Stimulated activated CD4-positive, alpha-beta T cell treated with anti-CD3 and anti-CD28 coated beads, Interleukin-4, amount 100 ng/mL, for 1 hour (primary cell): ENCODE results near the gene ROR1.

Source experiments
- DNase-seq: peaks from one replicate; pipeline ENCODE4 v3.0.0-alpha.2; 2020

Gene ROR1

GRCh38 chr1:63943393-63943792, 169.6 kb downstream of the ROR1 start:
- no peak for DNase-seq

GRCh38 chr1:63945943-63946342, 172.1 kb downstream of the ROR1 start:
- DNase-seq, result no peak

DNA sequence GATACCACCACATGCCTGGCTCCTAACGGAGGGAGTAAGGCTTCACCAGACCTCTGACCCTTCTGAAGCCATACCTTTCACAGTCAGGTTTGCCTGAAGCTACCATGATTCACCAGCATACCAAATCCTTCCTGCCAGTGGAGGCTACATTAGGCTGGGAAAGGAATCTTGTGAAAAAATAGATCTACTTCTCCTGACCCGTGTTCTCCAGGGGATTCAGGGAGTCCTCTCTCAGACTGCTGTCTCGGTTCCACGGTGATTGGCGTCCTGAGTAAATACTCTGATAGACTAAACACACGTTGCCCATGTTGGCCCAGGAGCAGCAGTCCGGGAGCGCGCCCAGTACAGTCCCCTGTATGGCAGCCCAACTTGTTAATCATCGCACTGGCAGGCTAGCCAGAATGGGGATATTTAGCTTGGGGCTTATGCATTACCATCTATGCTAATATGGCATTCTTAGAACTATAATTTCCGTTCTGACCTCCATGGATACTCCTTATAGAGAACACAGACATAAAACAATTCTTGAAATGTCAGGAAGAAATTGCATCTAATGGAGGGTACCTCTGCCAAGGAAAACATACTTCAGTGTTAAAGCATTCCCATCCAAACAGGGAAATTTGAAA, 173.2 kb downstream of the ROR1 start:
- DNase-seq, result no peak

DNA sequence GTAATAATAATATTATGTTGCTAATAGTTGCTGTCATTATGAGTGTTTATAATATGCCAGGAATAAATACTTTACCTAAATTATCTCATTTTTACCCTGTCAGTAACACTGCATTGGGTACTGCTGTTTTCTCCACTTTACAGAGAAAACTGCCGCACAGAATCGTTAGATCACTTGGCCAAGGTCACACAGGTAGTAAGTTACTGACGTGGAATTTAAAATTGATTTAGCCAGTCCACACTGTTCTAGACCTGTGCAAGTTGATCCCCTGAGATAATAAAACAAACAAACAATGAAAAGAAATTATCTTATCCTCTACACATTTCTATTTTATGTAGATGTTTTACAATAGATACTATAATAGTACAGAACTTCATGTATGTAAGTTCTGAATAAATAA, 174.1 kb downstream of the ROR1 start:
- no peak for DNase-seq

DNA sequence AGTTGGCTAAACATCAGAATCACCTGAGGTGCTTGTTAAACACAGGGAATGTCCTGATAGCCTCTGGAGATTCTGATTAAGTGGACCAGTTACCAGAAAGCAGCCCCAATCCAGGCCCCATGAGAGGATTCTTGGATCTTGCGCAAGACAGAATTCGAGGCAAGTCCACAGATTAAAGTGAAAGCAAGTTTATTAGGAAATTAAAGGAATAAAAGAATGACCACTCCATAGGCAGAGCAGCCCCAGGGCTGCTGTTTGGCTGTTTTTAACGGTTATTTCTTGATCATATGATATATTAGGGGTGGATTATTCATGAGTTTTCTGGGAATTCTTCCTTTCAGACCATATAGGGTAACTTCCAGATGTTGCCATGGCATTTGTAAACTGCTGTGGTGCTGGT, 176.2 kb downstream of the ROR1 start:
- no peak for DNase-seq

DNA sequence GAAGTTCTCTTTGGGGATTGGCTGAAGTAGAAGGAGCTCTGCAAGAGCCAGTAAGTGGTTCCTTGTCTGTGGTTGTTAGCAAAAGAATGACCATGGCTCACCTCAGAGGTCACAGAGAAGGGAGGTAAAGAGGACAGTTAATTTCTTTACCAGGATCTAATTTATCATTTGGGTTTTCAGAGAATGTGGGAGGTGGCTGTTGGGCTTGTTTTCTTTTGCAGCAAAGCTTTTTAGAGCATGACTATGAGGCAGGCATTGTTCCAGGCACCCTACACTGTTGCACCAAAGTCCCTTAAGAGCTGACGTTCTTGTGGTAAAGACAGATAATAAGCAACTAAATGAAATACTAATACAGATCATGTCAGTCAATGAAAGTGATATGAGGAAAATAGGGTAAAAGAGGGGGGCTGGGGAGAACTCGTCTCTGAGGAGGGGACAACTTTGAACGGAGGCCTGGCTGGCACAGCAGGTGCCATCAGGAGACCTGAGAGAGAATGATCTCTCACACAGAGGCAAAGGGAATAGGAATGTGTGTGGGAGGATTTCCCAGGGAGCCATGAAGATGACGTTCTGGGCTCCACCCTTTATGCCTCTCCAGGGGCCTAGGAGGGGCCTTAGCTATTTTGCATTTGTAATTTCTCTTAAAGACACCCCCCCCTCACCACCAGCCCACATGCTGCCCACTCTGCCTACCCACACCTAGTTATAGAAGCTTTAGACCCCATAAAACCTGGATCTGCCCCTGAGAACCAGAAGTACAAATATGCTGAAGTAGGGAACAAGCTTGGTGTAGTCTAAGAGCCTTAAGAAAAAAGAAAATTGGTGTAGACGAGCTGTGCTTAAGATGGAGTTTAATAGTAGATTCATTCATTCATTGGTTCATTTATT, 177.5 kb downstream of the ROR1 start:
- DNase-seq, result no peak

DNA sequence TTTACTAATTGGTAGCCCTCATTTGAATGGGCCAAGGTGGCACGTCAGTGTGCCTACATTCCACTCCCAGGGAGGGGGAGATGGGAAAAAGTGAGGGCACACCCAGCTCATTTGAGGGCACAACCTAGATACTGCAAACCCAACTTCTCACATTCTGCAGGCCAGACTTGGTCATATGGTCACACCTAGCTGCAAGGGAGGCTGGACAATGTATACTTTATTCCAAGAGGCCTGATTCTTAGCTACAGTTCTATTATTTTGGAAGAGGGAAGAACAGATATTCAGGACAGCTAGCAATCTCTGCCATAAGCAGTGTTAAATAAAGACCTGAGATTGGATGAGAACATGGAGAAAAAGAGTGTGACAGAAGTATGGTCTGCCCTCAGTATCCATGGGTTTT, 180.4 kb downstream of the ROR1 start:
- DNase-seq, result no peak

DNA sequence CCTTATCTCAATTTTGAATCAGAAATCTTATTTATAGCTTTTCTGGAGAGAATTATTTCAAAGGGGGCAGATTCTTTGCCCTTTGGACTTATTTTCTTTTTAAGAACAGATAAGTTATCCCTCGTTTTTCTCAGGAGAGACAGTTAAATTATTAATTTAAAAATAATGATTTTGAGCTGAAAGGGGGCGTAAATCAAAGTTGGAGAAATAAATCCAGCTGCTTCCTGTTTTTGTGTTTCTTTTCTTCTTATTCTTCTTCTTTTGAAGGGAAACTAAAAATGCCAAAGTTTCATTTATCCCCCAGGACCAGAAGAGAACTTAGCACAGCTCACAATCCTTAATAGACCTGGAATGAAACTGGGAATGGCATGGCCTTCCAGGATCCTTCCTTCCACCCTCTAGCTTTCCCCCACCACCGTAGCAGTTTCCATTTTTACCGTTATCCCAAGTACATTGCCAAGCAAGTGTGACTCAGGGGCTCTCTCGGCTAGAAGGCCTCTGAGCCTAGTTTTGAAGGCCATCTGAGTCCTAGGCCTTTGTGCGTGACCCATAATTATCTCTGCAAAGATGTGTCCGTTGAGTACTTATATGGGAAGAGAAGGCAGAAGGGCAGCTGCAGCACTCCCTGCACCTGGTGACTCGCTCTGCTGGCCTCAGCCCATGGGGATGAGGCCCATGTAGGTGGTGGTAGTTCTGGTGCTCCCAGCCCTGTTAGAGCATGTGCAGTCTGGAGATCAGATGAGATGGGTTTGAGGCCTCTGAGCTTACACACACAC, 181.7 kb downstream of the ROR1 start:
- DNase-seq, result no peak

- DNase-seq, result no peak
Measured at GRCh38 chr1:63958556-63958955, 184.7 kb downstream of the ROR1 start.

DNA sequence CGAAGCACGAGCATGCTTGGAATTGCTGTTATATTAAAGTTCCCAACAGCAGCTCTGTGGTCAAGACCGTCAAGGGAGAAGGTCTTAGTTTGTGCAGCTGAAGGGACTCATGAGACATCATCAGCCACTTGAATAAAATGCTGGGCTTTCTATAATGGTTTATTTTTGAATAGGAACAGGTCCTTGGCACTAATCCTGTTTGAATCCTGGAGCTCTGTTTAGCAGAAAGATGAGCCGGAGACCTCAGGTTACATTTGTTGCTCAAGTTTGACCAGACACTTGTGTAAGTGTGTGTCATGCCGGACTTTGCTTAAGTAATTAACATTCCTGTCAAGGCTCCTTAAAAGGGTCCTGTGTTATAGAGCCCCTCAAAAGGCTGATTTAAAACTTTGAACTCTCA, 186.5 kb downstream of the ROR1 start:
- no peak for DNase-seq

- DNase-seq, result no peak
Measured at GRCh38 chr1:63966016-63966415, 192.2 kb downstream of the ROR1 start.

DNA sequence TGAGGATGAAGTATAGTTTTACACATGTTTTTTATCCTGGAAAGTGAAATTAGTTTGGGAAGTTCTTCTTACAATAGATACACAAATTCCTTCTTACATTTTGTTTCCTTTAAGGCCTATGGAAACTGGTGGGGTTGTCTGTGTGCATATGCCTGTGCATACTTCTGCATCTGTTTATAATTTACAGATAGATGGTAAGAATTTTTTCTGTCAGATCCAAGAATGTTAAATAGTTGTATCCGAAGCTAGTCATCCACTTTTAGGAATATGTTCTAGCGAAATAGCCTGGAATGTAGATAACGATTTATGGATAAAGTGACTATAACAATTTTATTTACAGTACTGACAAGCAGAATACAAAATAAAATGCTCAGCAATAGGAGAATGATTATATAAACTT, 194.1 kb downstream of the ROR1 start:
- no peak for DNase-seq

GRCh38 chr1:63968663-63969440, 195.0 kb downstream of the ROR1 start:
- DNase-seq, result no peak

GRCh38 chr1:63969441-63969901, 195.7 kb downstream of the ROR1 start:
- DNase-seq, result no peak

DNA sequence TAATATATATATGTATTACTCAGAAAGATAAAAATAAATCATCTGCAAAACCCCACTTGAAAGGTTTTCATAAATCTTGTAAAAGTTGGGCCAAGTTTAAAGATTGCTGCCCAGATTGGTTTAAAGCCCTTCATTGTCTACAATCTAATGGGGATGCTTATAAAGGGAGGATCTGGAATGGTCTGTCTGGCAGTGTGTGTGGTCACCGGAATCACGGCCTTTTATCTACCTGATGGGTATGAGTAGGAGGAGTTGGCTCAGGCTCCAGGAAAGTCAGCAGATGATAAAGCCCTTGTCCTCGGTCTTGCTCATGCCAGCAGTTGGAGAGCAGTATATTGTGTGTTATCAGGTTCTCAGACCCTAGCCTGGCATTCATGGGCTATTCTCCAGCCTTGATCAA, 197.7 kb downstream of the ROR1 start:
- DNase-seq, result no peak

DNA sequence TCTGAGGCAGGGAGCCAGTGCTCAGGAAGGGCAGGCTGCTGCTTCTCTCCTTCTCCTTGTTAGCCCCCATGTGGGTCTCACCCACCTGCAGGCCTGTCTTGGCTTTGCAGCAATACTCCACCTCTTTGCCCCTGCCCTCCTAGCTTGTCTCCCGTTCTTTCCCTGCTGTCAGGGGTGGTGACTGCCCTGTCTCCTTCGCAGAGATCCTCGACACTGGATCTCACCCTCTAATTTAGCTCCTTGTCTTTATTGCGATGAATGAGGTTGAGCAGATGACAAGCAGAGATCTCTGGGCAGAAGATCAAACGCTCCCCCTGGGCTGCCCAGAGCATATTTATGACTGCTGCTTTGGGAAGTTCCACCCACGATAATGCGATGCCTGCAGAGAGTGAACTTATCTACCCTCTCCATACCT, 199.2 kb downstream of the ROR1 start:
- no peak for DNase-seq

- no peak for DNase-seq
Measured at GRCh38 chr1:63974966-63975365, 201.1 kb downstream of the ROR1 start.

DNA sequence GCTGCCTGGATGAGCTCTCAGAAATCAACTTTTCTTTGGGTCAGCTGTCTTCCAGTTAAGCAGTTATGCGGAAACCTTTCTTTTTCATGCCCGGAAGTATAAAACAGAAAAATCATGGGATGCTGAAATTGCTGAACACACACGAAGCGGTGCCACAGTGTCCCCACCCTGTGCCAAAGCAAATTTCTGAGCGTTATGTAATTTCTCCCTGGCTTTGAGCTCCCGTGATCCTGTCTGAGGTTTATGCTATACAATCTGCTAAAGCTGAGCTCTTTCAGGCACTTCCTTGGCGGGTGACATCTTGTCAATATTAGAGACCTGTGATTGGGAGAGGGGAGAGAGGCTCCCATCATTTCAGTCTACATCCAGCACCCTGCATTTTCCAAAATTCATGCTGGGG, 201.7 kb downstream of the ROR1 start:
- DNase-seq, result no peak

DNA sequence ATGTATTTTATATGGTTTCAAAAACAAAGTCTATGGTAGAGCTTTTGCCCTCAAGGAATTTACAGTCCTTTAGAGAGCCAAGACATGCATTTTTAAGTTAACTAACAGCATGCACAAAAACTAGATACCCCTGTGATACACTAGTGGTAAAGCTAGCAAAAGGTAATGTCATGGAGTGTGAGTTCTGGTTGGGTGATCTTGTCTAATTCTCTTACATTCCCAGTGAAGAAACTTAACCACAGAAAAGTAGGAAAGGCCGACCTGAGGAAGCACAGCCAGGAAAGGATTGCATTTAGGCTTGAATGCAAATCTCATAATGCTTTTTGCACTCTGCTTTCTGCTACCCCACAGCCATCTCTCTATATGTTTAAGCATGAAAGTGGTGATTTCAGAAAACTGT, 202.2 kb downstream of the ROR1 start:
- no peak for DNase-seq

- no peak for DNase-seq
Measured at GRCh38 chr1:63977466-63977865, 203.6 kb downstream of the ROR1 start.

DNA sequence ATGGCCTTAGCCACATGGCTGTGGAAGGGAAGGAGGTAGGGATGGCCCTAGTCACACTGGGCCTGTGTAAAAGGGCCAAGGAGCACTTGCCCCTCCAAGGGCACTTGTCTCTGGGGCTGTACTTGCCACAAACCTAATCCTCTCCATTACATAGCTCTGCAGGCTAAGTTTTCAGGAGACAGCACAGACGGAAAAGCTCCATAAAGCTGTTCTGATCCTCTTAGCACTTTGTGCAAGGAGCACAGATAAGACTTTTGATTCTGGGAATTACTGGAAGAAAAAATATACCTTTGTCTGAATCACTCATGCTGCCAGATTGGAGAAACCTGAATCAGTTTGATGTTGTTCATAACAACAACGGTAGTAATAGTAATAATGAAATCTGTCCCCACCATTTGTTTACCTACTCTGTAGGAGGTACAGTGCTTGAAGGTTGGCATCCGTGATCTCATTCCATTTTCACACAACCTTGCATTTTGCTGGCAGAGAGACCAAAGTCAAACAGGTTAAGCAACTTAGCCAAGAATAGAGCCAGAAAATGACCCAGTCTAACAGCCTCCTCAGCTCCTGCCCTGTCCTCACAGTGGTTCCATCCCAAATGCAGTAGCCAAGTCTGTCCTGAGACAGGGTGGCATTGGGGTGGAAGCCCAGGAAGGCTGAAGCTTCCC, 207.1 kb downstream of the ROR1 start:
- no peak for DNase-seq

DNA sequence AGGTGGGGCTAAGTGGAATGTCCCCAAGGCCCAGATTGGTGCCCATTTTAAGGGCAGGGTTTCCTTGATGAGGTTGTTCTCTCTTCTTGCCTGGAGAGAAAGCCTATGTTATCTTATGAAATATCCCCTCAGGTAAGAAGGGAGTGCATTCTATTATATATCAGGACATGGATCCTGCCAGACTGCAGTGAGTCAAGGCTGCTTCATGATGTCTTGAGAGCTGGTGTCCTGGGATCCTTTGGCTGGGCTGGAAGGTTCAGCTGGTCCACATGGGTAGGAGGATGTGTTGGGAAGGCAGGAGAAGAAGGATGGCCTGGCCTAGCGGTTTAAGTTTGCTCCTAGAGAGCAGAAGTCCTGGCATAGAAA, 207.6 kb downstream of the ROR1 start:
- no peak for DNase-seq
